CD4-positive, alpha-beta T cell (primary cell): ENCODE data around the gene KCTD16. TPM values are rescaled to one million over a fixed set of nuclear protein-coding genes. Genes with fewer than 3 reads are reported as not detected.

Experiments used
- ATAC-seq: fragments of 200-7000 bp; cut with Tn5 transposase; one replicate; pipeline ENCODE4 v1.10.0; 2022; ENCODE audit warnings: mild to moderate bottlenecking; ENCODE audit not compliant: poor library complexity
- CTCF ChIA-PET: fragments of 350-600 bp; sonication (Branson Sonifier 250); formaldehyde crosslinking; loops from one replicate; lab custom pipeline; 2021; ENCODE audit warnings: antibody characterized with exemption, inconsistent platforms; lab: Charles Lee
- POLR2A ChIA-PET: fragments of 350-600 bp; sonication (Branson Sonifier 250); formaldehyde crosslinking; loops from one replicate; lab custom pipeline; 2021; ENCODE audit warnings: antibody characterized with exemption, inconsistent platforms; lab: Charles Lee
- DNase-seq, 14 experiments: peaks; one replicate each; pipeline ENCODE4 v3.0.0-alpha.2; 2013 to 2020; ENCODE audit warnings: mixed read lengths in 2 of 14
- H3K27ac ChIP-seq, 2 donors: one replicate each; pipeline versions ENCODE4 v1.5.1 to v1.7.0; 2013; ENCODE audit warnings: low read length in 2 of 2, low read depth in 1 of 2, mild to moderate bottlenecking in 1 of 2
- H3K27me3 ChIP-seq, 2 experiments: 1 replicate in 1 of 2; 2 replicates in 1 of 2; pipeline versions ENCODE4 v1.6.1 to v1.7.0; 2013; ENCODE audit warnings: low read length in 2 of 2, control low read depth in 1 of 2, mild to moderate bottlenecking in 1 of 2, moderate library complexity in 1 of 2; ENCODE audit not compliant: insufficient read depth in 2 of 2, control insufficient read depth in 1 of 2
- H3K36me3 ChIP-seq: one replicate; pipeline ENCODE4 v1.6.1; 2013; ENCODE audit warnings: low read length, control low read depth; ENCODE audit not compliant: insufficient read depth
- H3K4me1 ChIP-seq: one replicate; pipeline ENCODE4 v1.6.1; 2013; ENCODE audit warnings: low read length, control low read depth; ENCODE audit not compliant: insufficient read depth
- H3K4me3 ChIP-seq: one replicate; pipeline ENCODE4 v1.5.1; 2013; ENCODE audit warnings: mild to moderate bottlenecking, low read length, moderate library complexity
- H3K9me3 ChIP-seq, 2 experiments: 1 replicate in 1 of 2; 2 replicates in 1 of 2; pipeline versions ENCODE4 v1.6.1 to v1.7.0; 2013; ENCODE audit warnings: low read length in 2 of 2, mild to moderate bottlenecking in 2 of 2, control low read depth in 1 of 2, moderate library complexity in 1 of 2; ENCODE audit not compliant: control insufficient read depth in 1 of 2, insufficient read depth in 1 of 2
- H3K27ac Mint-ChIP-seq: one replicate; pipeline ENCODE4 v1.8.0; 2020; ENCODE audit warnings: mixed read lengths
- H3K27me3 Mint-ChIP-seq: one replicate; pipeline ENCODE4 v1.8.0; 2021; ENCODE audit warnings: mixed read lengths
- H3K36me3 Mint-ChIP-seq: one replicate; pipeline ENCODE4 v1.8.0; 2021; ENCODE audit warnings: low read depth, mixed read lengths
- H3K4me1 Mint-ChIP-seq: one replicate; pipeline ENCODE4 v1.8.0; 2021; ENCODE audit warnings: low read depth, mixed read lengths
- H3K4me3 Mint-ChIP-seq: one replicate; pipeline ENCODE4 v1.8.0; 2020; ENCODE audit warnings: mild to moderate bottlenecking, mixed read lengths
- H3K9me3 Mint-ChIP-seq: one replicate; pipeline ENCODE4 v1.8.0; 2020; ENCODE audit warnings: mixed read lengths
- intact Hi-C, 2 experiments: fragments of 100-400 bp; cut with DNase I in 1 of 2; cut with micrococcal nuclease in 1 of 2; formaldehyde crosslinking; loops; one replicate each; pipeline versions ENCODE4 v1.15.1 to v1.9.0; 2023 to 2025; cut with DNase I, micrococcal nuclease
- polyA plus RNA-seq, 2 donors: library from polyadenylated mRNA; unstranded; fragments of 120-200 nt; gene quantifications; one replicate each; pipeline ENCODE4 v1.2.1, GENCODE V29; 2013
- total RNA-seq, 174 experiments: library from RNA in 2 of 174; stranded (reverse) in 2 of 174; gene quantifications; one replicate each; pipeline ENCODE4 v1.2.3 and lab custom pipeline; 2021 to 2026
- TF ChIP-seq, protein P1 (sequence below): fragments of 200-600 bp; IDR thresholded peaks from one replicate; pipeline ENCODE4 v1.8.0; 2022; ENCODE audit warnings: antibody characterized with exemption, mild to moderate bottlenecking

Gene KCTD16
- total RNA-seq (not detected), total RNA-seq (lab: John Stamatoyannopoulos, UW) (0 to 1.5 (median 0.19) reads per million in 172 experiments)
- polyA plus RNA-seq (2013, experiment 1 of 2): 0.01 TPM
- 0.01 TPM for polyA plus RNA-seq (2013, experiment 2 of 2)

DNA sequence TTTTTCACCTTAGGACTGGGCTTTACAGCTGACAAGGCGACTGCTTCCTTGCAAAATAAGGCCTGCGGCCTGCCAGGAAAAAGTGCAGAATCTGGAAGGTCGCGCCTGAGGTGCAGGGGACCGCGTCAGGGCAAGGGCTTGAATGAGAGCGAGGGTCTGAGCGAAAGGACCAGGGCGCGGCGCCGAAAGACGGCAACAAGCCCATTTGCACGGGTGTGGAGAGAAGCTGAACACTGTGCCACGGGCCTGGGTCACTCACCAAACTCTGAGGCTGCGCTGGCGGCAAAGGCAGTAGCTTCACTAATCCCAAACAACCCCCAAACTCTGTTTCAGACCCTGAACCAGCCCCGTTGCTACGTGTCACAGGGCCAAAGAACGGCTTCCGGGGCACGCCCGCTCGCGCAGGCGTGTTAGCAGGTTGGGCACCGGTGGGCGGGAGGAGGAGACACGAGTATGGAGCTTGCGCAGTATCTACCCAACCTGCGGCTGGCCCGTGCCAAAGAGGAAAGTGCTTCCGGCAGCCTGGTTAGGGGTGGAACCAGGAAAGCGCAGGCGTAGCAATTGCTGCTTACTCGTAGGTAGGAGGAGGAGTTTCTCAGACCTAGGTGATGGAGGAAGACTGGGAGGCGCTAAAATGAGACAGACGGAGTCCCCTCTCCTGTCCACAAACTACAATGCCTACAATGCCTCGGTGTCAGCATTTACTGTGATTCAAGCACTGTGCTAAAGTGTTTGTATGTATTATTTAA is at the start of gene KCTD16, which contains the start of gene YIPF5:
TSS of gene KCTD16 (plus strand) at position 598 of the 749 bp plus-strand sequence.
TSS of gene YIPF5 (minus strand) at position 384 of the 749 bp plus-strand sequence. CDS start 704 bp downstream, outside the sequence.
- Histone ChIP-seq H3K4me1 (peaks cover 11% of the 10 kb centered on the region), H3K27ac (peak within 1 kb of the TSS; percentile 91), H3K27me3 (no peaks in the 10 kb centered on the region), H3K9me3 (no peaks in the 10 kb centered on the region), H3K36me3 (peaks cover 22% of the 10 kb centered on the region), H3K4me3 (peak within 1 kb of the TSS; percentile 79)
- peaks cover 53% of the 10 kb centered on the region for H3K4me1 Mint-ChIP-seq
- H3K9me3 Mint-ChIP-seq: no peaks in the 10 kb centered on the region
- POLR2A ChIA-PET: interaction anchor here (0.6 to 4.4 kb wide), 13 partner anchors 9 to 1400 kb away, joined by 3 to 115 read pairs (median 4); partner anchors contain the start of genes ARHGAP26 and NR3C1
- DNase-seq (peak; percentile 93 to 99 (median 96)), ATAC-seq (peak; percentile 96)
- H3K36me3 Mint-ChIP-seq: peaks cover 49% of the 10 kb centered on the region
- TF ChIP-seq, protein P1, sequence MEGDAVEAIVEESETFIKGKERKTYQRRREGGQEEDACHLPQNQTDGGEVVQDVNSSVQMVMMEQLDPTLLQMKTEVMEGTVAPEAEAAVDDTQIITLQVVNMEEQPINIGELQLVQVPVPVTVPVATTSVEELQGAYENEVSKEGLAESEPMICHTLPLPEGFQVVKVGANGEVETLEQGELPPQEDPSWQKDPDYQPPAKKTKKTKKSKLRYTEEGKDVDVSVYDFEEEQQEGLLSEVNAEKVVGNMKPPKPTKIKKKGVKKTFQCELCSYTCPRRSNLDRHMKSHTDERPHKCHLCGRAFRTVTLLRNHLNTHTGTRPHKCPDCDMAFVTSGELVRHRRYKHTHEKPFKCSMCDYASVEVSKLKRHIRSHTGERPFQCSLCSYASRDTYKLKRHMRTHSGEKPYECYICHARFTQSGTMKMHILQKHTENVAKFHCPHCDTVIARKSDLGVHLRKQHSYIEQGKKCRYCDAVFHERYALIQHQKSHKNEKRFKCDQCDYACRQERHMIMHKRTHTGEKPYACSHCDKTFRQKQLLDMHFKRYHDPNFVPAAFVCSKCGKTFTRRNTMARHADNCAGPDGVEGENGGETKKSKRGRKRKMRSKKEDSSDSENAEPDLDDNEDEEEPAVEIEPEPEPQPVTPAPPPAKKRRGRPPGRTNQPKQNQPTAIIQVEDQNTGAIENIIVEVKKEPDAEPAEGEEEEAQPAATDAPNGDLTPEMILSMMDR: no peak
- CTCF ChIA-PET: interaction anchor here (0.7 to 1.9 kb wide), 8 partner anchors 10 to 33 kb away, joined by 3 to 10 read pairs (median 4); no protein-coding TSS in a partner anchor
- H3K27ac Mint-ChIP-seq: peak within 1 kb of the TSS; percentile 95
- peak within 1 kb of the TSS; percentile 95 for H3K4me3 Mint-ChIP-seq
- no peaks in the 10 kb centered on the region for H3K27me3 Mint-ChIP-seq
- intact Hi-C loops: loop anchor here (1.0 to 5.0 kb wide), 3 partner anchors 14 to 1403 kb away; no protein-coding TSS in a partner anchor

DNA sequence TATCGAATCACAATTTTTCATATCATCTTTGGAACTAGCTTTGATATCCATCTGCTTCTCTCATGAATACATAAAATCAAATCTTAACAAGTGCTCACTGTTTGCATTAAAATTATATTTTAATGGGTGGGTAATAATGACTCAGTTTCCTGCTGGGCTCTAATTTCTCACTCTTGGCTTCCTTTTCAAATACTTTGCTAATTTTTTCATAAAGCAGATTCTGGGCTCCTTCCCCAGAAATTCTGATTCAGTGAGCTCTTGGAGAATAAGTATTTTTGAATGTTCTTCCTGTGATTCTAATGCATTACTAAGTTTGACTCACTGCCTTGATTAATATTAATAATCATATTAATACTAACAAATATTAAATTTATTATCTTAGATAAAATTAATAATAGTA is 49.1 kb upstream of the KCTD16 start:
- no peaks in the 10 kb centered on the region for H3K27me3 Mint-ChIP-seq
- no peak overlapping the region for H3K4me3 Mint-ChIP-seq
- H3K36me3 Mint-ChIP-seq: no peaks in the 10 kb centered on the region
- Histone ChIP-seq H3K36me3 (no peaks in the 10 kb centered on the region), H3K27ac (no peak overlapping the region), H3K9me3 (no peaks in the 10 kb centered on the region), H3K27me3 (no peaks in the 10 kb centered on the region), H3K4me3 (no peak overlapping the region), H3K4me1 (no peaks in the 10 kb centered on the region)
- ChIA-PET CTCF (interaction anchor here (1.2 kb wide), 1 partner anchor 70 kb away, joined by 3 read pairs; no protein-coding TSS in a partner anchor), POLR2A (no interaction called here)
- no peaks in the 10 kb centered on the region for H3K9me3 Mint-ChIP-seq
- intact Hi-C loops: no loop called here
- no peak for ATAC-seq
- H3K4me1 Mint-ChIP-seq: no peaks in the 10 kb centered on the region
- no peak for DNase-seq
- no peak overlapping the region for H3K27ac Mint-ChIP-seq
- TF ChIP-seq, protein P1: no peak

DNA sequence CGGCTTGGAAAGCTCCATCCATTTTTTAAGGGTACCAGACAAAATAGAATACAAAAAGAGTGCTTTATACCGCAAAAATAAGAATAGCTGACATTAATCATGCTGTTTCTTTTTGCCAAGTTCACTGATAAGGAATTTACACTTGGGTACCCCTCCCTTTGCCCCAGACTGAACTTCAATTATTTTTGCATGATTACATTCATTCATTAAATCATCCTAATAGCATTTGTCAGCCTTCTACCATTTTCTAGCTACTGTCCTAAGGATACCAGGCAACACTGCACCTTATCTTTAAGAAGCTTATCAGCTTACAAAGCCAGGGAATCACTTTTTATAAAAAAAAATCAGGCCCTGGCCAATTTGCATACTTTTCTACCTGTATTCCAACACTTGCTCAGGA is 48.6 kb upstream of the KCTD16 start:
- Mint-ChIP-seq H3K9me3 (no peaks in the 10 kb centered on the region), H3K4me3 (no peak overlapping the region), H3K4me1 (no peaks in the 10 kb centered on the region), H3K27ac (no peak overlapping the region), H3K27me3 (no peaks in the 10 kb centered on the region), H3K36me3 (no peaks in the 10 kb centered on the region)
- TF ChIP-seq, protein P1: no peak
- no peak for DNase-seq
- no peaks in the 10 kb centered on the region for H3K27me3 ChIP-seq
- H3K36me3 ChIP-seq: no peaks in the 10 kb centered on the region
- H3K4me1 ChIP-seq: no peaks in the 10 kb centered on the region
- no peak for ATAC-seq
- no peaks in the 10 kb centered on the region for H3K9me3 ChIP-seq
- no peak overlapping the region for H3K27ac ChIP-seq
- H3K4me3 ChIP-seq: no peak overlapping the region
- intact Hi-C loops: no loop called here
- ChIA-PET CTCF (interaction anchor here (1.0 to 1.2 kb wide), 2 partner anchors 14 to 69 kb away, joined by 3 read pairs; no protein-coding TSS in a partner anchor), POLR2A (no interaction called here)
